AG09319 (cell line): ENCODE data around the gene GPR39.

Experiments used
- DNase-seq: peaks from one replicate; pipeline ENCODE4 v3.0.0-alpha.2; 2010; ENCODE audit warnings: low read depth; ENCODE audit errors: extremely low read depth
- TF ChIP-seq, protein P1 (sequence below): IDR thresholded peaks from 2 replicates; pipeline ENCODE4 v1.5.1; 2011; ENCODE audit warnings: low read depth, mild to moderate bottlenecking, inconsistent platforms, low read length, moderate library complexity

GPR39 gene

DNA sequence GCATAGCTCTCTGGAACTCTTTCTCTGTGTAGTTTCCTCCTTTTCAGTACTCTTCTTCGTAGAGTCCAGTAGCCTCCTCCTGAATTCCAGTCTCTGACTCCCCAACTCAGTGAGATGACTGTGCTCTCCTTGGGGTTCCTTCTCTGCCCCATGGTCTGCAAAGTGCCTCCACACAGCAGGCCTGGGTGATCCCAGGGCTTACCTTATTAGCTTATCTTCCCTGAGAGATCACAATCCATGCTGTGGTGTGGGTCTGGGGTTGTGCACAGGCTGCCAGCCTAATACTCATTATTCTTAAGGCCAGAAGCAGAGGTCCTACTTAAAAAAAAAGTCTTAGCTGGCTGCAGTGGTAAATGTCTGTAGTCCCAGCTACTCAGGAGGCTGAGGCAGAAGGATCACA is 4.6 kb upstream of the GPR39 start:
- no peak for DNase-seq
- TF ChIP-seq, protein P1, sequence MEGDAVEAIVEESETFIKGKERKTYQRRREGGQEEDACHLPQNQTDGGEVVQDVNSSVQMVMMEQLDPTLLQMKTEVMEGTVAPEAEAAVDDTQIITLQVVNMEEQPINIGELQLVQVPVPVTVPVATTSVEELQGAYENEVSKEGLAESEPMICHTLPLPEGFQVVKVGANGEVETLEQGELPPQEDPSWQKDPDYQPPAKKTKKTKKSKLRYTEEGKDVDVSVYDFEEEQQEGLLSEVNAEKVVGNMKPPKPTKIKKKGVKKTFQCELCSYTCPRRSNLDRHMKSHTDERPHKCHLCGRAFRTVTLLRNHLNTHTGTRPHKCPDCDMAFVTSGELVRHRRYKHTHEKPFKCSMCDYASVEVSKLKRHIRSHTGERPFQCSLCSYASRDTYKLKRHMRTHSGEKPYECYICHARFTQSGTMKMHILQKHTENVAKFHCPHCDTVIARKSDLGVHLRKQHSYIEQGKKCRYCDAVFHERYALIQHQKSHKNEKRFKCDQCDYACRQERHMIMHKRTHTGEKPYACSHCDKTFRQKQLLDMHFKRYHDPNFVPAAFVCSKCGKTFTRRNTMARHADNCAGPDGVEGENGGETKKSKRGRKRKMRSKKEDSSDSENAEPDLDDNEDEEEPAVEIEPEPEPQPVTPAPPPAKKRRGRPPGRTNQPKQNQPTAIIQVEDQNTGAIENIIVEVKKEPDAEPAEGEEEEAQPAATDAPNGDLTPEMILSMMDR, result no peak

DNA sequence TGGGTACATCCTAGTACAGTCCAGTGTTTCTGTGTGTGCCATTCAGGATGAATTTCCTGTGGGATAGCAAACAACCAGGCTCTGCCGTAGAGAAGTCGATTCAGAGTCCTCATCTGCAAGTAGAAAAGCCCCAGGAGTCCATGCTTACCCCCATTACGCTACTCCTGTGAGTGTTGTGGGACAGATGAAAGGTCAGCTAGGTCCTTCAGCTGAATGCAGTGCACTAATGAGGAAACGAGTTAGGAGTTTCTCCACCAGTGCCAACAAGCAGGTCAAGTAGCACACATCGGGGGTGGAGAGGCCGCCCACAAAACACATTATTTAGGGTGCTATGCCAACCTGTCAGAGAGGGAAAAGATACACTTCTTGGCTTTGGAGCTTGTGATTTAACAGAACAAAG is 2.5 kb upstream of the GPR39 start:
- TF ChIP-seq, protein P1, result no peak
- DNase-seq, result no peak

DNA sequence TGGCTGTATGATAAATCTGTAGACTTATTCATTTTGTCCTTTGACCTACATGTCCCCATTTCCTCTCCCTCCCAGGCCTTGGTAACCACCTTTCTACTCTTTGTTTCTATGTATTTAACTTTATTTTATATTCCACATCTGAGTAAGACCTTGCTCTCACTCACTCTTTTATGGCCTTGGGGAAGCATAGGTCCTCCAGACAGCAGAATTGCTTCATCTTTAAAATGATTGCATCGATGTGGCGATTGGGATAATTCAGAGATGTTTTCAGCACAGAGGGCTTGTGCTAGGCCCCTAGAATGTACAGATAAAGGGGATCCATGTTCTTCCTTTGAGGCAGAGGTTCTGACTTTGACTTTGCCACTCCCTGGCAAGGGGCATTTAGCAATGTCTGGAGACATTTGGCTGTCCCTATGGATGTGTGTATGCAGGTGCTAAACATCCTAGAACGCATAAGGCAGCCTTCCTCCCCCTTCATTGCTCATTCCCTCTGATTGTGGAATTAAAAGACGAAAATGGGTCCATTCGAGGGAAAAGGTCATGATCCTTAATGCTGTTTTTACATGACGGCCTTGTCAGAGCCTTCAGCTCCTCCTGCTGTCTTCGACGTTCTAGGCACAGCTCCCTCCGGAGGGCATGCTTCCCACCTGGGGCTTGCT is 1.2 kb upstream of the GPR39 start:
- no peak for DNase-seq
- TF ChIP-seq, protein P1, result peak; percentile 1; the same call in 1 of the 2 replicates

DNA sequence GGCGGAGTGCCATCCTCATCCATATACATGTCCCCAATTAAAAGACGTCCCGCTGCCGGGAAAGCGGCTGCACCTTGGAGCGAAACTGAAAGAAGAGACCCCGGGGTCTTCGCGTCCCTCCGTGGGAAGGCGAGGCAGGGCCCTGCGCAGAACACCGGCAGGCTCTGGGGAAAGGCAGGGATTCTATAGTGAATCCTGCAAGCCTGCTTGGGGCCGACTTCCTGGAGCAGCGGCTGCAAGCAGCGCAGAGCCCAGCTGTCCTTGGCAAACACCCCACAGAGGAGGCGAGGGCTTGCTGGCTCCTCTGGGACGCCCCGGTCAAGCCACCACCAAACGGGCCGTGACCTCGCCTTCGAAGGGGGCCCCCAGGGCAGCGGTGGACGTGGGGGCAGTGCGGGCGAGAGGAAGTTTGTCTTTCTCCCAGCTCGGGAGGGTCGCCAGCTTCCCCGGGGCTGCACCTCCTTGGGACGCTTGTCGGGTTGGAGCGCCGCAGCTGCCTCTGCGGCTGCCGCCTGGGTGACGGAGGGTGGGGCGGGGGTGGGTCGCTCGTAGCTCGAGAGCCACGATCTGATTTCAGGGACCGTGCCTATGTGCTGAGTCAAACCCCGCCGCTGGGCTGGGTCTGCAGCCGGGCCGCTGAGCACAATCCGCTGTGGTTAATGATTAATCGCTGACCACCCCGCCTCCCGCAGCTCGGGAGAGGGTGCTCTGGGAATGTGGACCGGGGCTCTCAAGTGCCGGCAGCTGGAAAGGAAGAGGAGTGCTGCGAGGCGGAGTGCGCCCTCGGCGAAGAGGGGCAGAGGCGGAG is 486 bp upstream of the GPR39 start:
- peak; percentile 86 for DNase-seq
- TF ChIP-seq, protein P1, result no peak; the same call in 1 of the 2 replicates

DNA sequence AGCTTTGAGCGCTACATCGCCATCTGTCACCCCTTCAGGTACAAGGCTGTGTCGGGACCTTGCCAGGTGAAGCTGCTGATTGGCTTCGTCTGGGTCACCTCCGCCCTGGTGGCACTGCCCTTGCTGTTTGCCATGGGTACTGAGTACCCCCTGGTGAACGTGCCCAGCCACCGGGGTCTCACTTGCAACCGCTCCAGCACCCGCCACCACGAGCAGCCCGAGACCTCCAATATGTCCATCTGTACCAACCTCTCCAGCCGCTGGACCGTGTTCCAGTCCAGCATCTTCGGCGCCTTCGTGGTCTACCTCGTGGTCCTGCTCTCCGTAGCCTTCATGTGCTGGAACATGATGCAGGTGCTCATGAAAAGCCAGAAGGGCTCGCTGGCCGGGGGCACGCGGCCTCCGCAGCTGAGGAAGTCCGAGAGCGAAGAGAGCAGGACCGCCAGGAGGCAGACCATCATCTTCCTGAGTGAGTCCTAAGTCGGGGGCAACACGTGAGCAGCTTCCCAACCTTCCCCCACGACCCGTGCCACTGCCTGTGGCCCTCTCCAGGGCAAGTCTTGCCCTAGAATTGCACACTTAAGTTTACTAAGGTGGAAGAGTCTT is 928 bp downstream of the GPR39 start:
- no peak for DNase-seq
- TF ChIP-seq, protein P1, result no peak

DNA sequence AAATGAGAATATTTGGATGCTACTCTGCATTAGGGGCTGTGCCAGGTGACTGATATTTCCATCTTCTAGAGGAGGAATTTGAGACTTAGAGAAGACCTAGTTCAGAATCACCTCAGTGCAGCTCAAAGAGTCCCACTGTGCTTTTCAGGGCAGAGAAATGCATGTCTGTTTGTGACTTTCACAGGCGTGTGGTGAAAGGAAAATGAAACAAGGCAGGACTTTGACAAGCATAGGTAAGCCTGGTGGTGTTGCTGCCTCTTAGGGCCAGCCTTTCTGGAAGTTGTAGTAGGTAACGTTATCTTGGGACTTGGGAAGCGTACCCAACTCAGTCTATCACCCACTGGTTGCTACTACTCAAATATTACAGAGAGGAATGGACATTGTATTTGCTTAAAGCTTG is 2.6 kb downstream of the GPR39 start:
- TF ChIP-seq, protein P1, result no peak
- no peak for DNase-seq

DNA sequence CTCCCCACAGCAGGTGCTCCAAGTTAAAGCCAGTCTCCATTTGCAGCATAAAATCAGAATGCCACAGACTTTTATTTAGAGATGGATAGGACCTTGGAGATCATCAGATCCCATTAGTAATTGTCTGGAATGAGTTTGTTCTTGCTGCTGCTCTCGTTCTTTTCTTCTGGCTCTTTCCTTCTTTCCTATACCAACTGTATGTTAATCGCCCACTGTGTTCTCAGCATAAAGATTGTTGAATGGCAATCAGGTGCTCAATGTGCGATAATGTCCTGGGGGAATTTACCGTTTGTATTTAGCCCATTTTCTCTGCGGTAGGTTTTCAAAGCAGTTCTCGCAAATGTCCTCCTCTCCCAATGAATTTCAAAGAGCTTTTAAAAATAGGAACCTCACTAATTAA is 3.3 kb downstream of the GPR39 start:
- DNase-seq, result no peak
- TF ChIP-seq, protein P1, result no peak
